ENCODE measurements around the gene WDR7.

WDR7 gene

DNA sequence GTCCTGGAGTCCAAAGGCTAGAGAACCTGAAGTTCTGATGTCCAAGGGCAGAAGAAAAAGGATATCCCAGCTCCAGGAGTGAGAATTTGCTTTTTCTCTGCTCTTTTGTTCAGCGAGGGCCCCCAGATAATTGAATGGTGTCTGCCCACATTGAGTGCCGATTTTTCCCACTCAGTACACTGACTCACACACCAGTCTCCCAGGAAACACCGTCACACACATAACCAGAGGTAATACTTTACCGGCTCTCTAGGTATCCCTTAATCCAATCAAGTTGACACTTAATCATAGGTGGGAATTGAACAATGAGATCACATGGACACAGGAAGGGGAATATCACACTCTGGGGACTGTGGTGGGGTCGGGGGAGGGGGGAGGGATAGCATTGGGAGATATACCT, 161.5 kb downstream of the WDR7 start:
- DNase-seq: no peak

DNA sequence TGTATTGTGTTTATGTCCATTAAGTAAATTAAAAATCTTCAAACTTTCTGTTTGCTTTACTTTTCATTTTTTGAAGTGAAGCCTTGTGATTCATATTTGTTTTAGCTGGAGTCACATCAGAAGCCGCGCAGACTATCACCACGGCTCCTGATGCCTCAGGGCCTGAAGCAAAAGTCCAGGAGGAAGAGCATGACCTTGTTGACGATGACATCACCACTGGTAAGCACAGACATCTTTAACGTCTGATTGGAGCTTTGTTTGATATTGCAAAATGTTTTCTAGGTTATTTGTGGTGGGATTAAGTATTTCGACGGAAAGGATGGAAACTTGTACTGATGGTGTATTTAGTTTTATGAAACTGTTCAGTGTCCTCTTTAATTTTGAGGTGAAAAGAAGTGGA, 164.8 kb downstream of the WDR7 start:
- DNase-seq: no peak

GRCh38 chr18:56823986-56824565, 172.9 kb downstream of the WDR7 start:
- no peak for DNase-seq

GRCh38 chr18:56825321-56825720, 174.2 kb downstream of the WDR7 start:
- peak; percentile 52 for DNase-seq

DNA sequence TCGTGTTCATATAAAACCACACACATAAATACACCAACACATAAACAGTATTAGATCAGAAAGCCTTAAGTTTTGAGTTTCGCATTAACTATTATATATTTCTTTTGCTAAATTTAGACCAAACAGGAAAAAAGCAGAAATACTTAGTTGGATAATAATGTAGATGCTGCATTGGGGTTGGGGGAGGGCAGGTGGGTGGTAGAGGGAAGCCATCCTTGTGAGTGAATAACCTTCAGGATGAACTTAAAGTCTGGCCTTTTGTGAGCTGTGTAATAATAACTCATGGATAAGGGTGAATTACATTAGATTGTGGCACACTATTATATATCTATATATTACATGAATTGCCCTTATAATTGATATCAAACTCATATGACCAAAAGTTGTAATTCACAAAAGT, 174.7 kb downstream of the WDR7 start:
- no peak for DNase-seq

DNA sequence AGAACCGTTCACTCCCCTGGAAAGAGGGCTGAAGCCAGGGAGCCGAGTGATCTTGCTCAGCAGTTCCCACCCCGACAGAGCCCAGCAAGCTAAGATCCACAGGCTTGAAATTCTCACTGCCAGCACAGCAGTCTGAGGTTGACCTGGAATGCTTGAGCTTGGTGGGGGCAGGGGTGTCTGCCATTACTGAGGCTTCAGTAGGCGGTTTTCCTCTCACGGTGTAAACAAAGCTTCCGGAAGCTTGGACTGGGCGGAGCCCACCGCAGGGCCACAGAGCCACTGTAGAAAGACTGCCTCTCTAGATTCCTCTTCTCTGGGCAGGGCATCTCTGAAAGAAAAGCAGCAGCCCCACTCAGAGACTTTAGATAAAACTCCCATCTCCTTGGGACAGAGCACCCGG, 180.8 kb downstream of the WDR7 start:
- DNase-seq: no peak

DNA sequence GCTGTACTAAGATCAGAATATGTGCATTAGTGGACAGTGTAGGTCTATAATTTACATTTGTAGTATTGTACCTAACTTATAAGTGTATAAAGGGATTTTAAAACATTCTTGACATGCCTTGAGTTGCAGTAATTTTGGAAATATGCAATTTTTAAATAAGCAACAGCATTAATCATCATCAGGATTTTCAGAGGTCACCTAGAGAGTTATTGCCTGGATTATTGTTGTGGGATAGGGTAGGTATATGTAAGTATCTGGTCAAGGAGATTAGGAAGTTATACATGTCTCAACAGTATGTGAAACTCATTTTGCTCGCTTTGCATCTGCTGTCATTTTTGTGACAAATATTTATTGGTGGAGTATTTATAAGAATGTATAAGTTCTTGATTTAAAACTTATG, 184.2 kb downstream of the WDR7 start:
- DNase-seq: no peak

- no peak for DNase-seq
Measured at GRCh38 chr18:56836173-56836572, 185.0 kb downstream of the WDR7 start.

GRCh38 chr18:56841836-56842235, 190.7 kb downstream of the WDR7 start:
- DNase-seq: no peak

- no peak for DNase-seq
Measured at GRCh38 chr18:56843241-56843640, 192.1 kb downstream of the WDR7 start.

- peak; percentile 79 for DNase-seq
Measured at GRCh38 chr18:56844556-56844955, 193.4 kb downstream of the WDR7 start.

GRCh38 chr18:56851774-56852173, 200.6 kb downstream of the WDR7 start:
- peak; percentile 29 for DNase-seq

DNA sequence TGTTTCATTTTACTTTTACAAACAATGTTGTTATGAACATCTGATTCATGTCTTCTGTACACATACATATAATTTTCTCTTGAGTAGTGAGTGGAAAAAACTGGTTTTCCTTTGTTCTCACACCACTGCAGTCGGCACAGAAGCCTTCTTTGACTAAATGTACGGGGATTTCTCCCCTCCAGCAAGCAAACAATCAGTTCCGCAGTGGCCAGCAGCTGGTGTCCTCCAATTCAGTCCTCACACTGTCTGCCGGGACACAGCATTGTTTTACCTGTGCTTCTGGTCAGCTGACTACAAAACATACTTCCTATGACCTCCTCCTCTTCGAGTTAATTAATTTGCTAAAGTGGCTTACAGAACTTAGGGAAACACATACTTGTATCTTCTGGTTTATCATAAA, 202.8 kb downstream of the WDR7 start:
- no peak for DNase-seq

DNA sequence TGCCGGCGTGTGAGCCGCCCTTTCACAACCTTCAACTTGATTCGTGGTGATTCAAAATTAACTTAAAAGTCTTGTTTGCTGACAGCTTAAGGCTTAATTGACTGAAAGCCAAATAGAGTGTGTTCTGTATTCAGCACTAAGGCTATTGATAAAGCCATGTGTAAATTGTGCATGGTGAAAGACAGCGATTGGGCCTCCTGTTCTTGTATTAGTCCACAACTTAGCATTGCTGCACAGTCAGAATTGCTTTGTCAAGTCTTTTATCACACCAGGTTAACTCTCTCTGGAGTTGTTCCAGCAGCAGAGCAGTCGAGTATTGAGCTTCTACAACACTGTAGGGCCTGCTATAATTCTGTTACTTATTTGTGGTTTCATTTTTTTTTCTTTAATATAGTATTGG, 210.1 kb downstream of the WDR7 start:
- DNase-seq: no peak

- peak; percentile 77 for DNase-seq
Measured at GRCh38 chr18:56869189-56869777, 218.1 kb downstream of the WDR7 start.

GRCh38 chr18:56870982-56871381, 219.8 kb downstream of the WDR7 start:
- no peak for DNase-seq

GRCh38 chr18:56872140-56872539, 221.0 kb downstream of the WDR7 start:
- no peak for DNase-seq

GRCh38 chr18:56873441-56874140, 222.4 kb downstream of the WDR7 start:
- DNase-seq: peak; percentile 60

- no peak for DNase-seq
Measured at GRCh38 chr18:56878711-56879110, 227.6 kb downstream of the WDR7 start.

- no peak for DNase-seq
Measured at GRCh38 chr18:56884511-56884910, 233.4 kb downstream of the WDR7 start.

GRCh38 chr18:56888978-56889377, 237.8 kb downstream of the WDR7 start:
- no peak for DNase-seq

GRCh38 chr18:56889621-56890020, 238.5 kb downstream of the WDR7 start:
- DNase-seq: no peak

DNA sequence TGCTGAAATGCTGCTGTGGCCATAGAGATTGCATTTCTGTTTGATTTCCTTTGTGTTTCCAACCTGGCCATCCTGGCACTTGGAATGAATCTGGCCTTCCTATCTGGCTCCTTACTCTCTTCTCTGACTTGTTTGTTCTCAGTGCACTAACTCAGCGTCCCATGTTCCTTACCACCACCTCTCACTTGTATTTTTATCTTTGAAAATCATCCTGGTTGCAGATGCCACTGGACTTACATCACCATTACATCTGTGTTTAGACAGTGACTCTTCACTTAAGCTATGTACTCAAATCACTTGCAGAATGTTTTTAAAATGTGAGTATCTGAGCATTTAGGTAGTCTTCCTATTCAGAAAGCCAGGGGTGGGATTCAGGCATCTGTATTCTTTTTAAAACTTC, 239.5 kb downstream of the WDR7 start:
- no peak for DNase-seq

GRCh38 chr18:56891116-56891515, 240.0 kb downstream of the WDR7 start:
- DNase-seq: no peak

DNA sequence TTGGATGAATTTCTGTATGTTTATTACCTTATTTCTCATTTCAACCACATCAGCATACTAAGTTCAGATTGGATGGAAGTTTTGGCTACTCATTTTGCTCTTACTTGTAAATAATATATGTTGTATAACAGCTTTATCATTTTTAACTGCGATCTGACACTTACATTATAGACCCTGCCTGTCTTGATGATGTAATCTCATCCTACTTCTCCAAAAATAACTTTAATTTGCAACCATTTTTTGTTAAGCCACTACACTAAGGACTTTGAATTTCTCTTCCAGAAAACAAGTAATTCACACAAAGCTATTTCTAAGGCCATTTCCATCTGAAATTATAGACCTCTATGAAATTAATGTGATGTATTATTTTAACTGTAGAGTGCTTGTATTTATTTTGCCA, 240.7 kb downstream of the WDR7 start:
- DNase-seq: peak; percentile 32

Data from OCI-M1 (cell line).